Measurements from ENCODE around the gene TUBGCP6.

DNA sequence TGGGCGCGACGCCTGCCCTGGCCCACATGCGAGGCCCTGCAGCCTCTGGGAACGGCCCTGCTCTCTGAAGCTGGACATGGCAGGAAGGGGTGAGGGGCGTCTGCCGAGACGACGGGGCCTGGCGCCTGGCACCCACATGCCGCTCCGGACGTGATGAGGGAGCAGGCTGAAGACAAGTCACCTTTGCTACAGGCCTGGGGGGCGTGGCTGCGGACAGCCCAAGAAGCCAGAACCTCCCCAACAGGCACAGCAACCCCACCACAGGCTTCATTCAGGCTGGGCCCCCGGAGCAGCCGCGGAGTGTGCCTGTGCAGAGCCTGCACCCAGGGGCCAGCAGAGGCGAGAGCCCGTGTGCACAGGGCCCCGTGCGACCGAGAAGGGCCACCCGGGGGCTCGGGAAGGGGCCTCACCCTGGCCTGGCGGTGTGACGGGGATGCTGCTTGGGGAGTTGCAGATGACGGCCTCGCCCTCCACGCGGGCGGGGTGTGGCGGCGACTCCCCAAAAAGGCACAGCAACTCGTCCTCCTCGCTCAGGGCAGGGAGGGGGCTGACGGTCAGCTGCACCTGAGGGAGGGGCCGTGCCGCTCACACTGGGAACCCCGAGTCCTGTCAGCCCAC lies 42.0 kb upstream of the TUBGCP6 start:
- TF ChIP-seq, protein P1, sequence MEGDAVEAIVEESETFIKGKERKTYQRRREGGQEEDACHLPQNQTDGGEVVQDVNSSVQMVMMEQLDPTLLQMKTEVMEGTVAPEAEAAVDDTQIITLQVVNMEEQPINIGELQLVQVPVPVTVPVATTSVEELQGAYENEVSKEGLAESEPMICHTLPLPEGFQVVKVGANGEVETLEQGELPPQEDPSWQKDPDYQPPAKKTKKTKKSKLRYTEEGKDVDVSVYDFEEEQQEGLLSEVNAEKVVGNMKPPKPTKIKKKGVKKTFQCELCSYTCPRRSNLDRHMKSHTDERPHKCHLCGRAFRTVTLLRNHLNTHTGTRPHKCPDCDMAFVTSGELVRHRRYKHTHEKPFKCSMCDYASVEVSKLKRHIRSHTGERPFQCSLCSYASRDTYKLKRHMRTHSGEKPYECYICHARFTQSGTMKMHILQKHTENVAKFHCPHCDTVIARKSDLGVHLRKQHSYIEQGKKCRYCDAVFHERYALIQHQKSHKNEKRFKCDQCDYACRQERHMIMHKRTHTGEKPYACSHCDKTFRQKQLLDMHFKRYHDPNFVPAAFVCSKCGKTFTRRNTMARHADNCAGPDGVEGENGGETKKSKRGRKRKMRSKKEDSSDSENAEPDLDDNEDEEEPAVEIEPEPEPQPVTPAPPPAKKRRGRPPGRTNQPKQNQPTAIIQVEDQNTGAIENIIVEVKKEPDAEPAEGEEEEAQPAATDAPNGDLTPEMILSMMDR (IDR thresholded peaks at IDR 0.05) = no peak
- TF ChIP-seq POLR2A (IDR thresholded peaks at IDR 0.05) = no peak

All from thyroid gland (tissue), 4 donors.